Inflammatory macrophage (primary cell): ENCODE measurements around the gene JOSD1.
A peak's percentile ranks its signal among the peaks of the same experiment; 100 is the strongest.
"Not testable (repeated sequence)": the region's sequence is repeated elsewhere in the genome, so short reads cannot be mapped to it uniquely, and the experiment has no call there.

Experiments
- DNase-seq, 2 donors: peaks; one replicate each; pipeline ENCODE4 v3.0.0-alpha.2; 2020 to 2022

Gene JOSD1

DNA sequence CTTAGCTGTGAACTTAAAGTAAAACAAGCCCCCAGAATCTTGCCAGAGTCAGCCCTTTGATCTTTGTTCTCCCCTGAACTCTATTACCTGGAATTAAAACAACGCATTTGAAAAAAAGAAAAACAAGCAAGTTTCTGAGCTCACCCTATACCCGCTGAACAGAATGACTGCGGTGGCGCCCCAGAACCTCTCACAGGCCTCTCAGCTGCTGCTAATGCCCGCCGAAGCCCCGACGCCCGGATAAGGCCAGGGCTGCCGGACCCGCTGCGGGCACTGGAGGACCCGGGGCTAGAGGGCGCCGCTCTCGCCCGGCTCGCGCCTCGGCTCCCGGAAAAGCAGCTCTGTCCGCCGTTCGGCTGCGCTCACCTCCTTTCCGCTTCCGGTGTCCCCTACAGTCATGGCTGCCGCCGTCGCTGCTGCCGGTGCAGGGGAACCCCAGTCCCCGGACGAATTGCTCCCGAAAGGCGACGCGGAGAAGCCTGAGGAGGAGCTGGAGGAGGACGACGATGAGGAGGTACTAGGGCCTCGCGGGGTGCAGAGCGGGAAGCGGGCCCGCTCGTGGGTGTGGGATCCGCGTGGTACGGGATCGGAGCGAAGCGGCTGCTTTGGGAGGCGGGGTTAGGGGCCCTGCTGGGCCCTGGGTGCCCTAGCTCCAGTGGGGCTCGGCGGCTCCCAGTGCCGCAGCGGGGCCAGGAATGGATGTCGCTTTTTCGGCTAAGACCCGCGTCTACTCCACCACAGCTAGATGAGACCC is 19.0 kb downstream of the JOSD1 start, which contains the start of gene TOMM22:
TOMM22 (plus strand) TSS at position 376 of the 754 bp plus-strand sequence; CDS start at position 398, 22 bp downstream.
- peak; percentile 89 to 92 for DNase-seq

DNA sequence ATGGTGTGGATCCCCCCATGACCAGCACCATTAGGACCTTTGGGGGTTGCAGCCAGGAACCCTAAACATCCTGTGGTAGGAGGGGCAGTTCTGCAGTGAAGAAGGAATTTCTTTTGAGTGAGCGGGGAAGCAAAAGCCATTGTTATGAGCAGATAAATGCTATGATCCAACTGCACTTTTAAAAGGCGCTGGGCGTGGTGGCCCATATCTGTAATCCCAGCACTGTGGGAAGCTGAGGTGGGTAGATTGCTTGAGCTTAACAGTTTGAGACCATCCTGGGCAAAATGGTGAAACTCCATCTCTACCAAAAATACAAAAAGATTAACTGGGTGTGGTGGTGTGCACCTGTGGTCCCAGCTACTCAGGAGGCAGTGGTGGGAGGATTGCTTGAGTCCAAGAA is 24.9 kb downstream of the JOSD1 start:
- no peak for DNase-seq

DNA sequence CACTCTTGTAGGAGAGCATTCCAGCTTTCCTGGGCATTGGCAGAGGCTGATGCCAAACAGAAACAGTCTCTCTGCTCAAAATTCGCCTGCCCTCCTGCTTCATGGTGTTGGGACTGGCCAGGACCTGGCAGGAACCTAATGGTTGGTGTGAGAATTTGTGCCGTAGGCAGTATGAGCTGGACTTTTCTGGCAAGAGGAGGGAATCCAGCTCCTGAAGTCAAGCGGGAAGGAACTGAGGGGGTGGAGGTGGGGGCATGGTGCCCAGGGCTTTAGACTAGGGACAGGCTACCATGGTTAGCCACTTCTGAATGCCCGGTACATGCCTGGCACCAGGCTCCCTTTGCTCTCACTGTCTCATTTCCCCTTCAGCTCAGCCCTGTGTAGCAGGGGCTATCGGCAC is 25.9 kb downstream of the JOSD1 start:
- no peak for DNase-seq

DNA sequence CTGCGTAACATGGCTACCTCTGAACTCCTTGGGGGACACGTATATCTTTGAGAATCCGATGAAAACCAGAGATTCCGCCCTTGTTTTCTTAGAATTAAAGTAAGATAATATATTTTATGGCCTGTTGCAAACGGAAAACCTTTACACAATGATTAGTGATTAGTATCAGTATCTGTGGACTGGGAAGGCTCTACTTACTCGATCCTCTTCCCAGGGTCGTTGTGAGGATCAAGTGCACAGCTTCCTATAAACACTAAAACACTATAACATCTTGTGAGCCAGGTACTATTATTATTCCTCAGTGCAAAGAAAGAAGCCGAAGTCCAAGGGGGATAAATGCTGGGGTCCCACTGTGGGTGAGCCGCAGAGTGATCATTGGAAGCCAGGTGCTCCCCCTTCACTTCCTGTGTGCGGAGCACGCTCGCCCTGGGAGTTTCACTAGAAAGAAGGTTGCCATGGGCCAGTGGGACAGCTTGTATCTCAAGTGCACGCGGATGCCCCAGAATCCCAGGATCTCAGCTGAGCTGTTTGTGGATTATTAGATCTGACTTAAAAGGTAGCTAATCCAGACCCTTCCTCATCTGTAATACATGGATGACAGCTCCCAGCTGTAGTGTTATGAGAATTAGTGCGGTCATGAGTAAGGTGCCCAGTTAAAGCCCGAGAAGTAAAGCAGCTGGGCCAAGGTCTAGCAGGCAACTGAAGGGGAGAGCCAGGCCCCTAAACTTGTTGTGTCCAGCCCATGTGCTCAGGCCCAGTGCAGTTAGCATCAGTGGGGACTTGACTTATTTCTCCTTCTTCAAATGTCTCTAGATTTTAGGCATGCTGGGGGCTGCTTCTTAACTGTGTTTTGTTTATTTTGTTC is 43.5 kb downstream of the JOSD1 start:
- DNase-seq = no peak

DNA sequence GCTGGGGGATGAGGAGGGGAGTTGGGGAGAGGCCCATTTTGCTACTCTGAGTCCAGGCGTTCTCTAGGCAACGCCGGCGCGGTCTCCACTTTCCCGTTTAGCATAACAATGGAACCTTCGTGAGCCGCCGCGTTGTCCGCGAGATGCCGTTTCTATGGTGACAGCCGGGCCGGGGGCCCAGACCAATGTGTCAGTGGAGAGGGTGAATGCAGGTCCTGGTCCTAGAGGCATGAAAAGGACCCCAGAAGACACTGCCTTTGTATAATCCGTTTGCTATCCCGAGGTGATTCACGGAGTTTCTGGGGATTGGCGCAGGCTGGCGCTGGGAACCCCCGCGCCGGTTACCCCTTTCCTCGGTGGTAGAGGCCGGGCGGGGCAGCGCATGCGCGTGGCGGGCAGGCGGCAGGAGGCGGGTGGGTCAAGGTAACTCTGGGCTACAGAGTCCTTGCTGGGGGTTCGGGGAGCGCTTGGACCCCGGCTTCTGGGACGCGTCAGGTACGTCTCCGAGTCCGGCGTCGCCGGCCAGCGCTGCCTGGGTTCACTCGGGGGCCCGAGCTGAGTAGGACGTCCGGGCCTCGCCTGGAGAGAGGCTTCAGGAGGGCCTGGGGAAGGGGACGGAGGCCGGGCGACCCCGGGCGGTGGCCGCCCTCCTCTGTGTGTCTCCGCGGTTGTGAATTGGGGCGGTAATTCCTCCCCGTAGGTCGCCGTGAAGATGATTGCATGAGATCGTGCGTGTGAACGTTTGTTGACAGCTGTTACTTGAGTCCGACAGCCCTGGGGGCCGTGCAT is 44.3 kb downstream of the JOSD1 start, which contains the start of the genes CBY1 and FAM227A:
CBY1 (plus strand) TSS at position 383 of the 789 bp plus-strand sequence. CDS start 11,417 bp downstream, outside the sequence.
FAM227A (minus strand) TSS at position 137 of the 789 bp plus-strand sequence. CDS start 6,224 bp downstream, outside the sequence.
- DNase-seq = peak; percentile 79 to 89

DNA sequence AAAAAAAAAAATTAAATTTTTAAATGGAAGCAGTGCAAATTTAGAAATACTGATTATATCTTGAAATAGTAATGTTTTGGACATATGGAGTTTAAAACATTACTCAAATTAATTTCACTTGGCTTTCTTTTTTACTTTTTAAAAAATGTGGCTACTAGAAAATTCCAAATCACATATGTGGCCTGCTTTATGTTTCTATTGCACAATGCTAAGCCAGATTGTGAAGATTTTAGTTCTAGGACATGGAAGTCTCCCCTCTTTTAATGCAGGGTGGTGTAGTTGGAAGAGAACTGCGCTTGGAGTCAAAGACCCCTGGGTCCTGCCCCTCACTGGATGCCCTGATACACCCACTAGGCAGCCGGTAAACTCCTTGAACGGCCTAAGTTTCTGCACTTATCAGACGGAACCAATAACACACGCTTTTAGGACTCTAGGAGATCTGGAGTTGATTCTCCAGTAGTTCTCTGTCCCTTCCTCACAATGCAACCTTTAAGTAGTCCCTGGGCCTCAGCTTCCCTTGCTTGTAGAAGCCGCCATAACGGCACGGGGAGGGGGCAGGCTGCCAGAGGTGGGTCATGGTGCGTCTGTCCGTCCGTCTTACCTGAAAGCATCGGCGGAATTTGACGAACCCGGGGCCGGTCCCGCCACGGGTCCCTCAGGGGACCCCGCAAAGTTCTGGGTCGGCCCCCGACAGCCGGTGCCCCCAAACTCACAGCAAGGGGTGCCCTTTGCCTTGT is 45.1 kb downstream of the JOSD1 start:
- DNase-seq = no peak

DNA sequence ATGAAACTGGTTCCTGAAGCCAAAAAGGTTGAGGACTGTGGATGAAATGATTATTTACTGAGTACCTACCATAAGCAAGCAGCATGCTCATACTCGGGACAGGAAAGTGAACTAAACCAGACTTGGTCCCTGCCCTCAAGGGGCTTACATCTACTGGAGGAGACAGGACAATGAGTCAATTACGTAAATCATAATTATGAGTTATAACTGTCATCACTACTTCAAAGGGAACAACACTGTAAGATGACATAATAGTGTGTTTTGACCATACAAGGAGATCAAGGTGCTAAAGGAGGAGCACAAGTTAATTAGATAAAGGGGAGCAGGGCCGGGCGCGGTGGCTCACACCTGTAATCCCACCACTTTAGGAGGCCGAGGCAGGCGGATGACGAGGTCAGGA is 47.0 kb downstream of the JOSD1 start:
- no peak for DNase-seq

DNA sequence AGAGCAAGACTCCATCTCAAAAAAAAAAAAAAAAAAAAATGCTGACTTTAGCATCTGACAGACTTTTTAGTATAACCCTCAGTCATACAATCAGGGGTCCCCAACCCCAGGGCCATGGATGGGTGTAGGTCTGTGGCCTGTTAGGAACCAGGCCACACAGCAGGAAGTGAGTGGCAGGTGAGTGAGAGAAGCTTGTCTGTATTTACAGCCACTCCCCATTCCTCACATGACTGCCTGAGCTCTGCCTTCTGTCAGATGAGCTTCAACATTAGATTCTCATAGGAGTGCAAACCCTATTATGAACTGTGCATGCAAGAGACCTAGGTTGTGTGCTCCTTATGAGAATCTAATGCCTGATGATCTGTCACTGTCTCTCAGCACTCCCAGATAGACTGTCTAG is 47.9 kb downstream of the JOSD1 start:
- no peak for DNase-seq

DNA sequence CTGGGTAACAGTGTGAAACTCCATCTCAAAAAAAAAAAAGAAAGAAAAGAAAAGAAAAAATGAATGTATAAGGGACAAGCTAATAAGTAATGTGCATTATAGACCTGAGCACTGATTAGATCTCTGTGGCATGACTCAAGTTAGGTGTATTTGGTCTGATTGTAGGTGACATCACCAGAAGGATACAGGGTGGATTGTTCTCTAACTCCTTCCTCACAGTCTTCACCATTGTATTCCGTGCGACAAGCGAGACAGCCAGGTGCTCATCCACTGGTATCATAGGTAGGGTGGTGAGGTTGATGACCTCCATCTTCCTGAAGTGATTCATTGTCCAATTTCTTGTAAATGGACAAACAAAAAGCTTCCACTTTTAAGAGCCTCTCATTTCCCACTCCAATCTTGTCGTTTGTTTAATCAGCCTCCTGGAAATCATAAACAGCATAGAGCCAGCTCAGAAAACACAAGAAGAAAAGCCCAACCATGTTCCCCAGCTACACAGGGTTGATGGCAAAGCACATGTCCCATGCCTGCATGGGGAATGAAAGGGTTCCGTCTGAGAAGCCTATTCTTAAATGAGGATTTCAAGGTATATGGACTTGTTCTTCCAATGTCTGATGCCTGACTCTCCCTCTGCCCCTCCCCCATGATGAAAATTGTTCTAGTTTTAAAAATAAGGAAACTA is 50.8 kb downstream of the JOSD1 start:
- no peak for DNase-seq

DNA sequence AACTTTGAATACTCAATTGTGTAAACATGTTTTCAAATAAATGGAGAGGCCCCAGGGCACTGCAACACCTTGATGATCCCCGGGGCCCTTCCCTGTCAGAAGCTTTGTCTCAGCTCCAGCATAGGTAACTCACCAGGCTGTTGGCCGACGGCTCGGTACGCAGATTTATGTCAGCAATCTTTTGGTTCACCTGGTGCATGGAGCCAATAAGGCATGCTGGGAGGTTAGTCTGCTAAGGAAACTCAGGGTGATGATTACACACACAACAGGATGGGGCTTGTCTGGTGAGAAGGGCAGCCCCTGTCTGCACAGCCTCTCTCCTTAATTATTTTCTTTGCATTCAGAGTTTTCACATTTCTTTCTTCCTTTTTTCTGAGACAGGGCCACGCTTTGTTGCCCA is 55.3 kb downstream of the JOSD1 start:
- no peak for DNase-seq

DNA sequence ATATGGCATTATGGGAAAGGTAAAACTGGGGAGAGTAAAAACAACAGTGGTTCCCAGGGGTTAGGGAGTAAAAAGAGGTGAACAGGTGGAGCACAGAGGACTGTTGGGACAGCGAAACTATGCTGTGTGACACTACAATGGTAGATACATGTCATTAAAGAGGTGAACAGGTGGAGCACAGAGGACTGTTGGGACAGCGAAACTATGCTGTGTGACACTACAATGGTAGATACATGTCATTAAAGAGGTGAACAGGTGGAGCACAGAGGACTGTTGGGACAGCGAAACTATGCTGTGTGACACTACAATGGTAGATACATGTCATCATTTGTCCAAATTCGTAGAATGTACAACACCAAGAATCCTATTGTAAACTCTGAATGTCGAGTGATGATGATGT is 56.5 kb downstream of the JOSD1 start:
- not testable (repeated sequence) for DNase-seq

DNA sequence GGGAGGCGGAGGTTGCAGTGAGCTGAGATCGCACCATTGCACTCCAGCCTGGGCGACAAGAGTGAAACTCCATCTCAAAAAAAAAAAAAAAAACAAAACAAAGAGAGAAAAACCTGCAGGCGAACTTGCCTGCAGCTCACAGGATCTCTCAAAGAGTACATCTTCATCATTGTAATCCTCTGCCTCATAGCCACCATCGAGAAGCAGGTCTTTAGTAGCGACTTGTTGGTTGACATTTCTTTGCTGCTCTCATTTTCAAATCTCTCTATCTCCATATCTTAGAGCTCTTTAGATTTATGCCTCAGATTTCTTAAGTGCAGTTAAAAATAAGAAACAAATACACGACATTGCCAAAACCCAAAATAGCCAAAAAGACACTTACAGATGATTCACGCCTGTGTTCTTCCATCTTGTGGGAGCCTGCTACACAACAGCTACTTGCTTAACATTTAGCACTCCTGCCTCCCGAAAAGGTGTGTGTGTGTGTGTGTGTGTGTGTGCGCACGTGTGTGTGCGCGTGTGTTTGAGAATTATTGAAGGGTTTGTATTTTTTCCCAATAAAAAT is 59.2 kb downstream of the JOSD1 start:
- no peak for DNase-seq

DNA sequence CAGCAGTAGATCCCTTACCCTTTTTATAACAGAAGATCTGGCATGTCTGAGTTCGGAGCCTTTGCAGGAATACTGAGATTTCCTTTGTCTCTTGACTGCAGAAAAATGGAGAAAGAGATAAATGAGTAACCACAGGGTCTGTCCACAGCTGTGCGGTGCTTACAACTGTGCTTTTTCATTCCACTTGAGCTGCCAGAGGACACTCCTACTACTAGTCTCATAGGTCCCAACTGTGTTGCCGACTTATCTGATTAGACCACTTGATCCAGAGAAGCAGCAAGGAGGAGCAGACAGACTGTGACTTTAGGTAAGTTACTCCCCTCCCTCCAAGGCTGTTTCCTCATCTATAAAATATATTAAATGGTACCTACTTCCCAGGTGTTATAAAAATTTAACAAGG is 62.0 kb downstream of the JOSD1 start:
- no peak for DNase-seq

DNA sequence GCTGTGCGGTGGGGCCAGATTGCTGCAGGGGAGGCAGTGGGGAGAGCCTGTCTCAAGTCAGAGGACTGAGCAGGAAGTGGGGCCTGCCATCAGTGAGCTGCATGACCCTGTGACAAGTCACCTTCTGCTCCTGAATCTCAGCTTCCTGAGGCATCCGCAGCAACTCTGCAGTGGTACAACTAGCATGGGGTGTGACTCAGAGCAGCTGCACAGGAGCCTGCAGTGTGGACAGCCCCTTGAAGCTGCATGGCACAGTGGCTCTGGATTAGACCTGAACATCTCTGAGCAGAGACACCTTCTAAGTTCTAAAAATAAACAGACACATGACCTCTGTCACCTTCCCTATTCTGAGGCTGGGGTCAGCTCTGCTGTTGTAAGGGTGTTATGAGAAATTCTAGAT is 62.5 kb downstream of the JOSD1 start:
- no peak for DNase-seq
